Activated naive CD4-positive, alpha-beta T cell treated with anti-CD3 and anti-CD28 coated beads for 36 hours (primary cell): ENCODE measurements around the gene IL2RA. TPM values are rescaled to one million over a fixed set of nuclear protein-coding genes. Genes with fewer than 3 reads are reported as not detected.
"Not testable (repeated sequence)": the region's sequence is repeated elsewhere in the genome, so short reads cannot be mapped to it uniquely, and the experiment has no call there.

Source experiments
- CTCF ChIA-PET: fragments of 350-600 bp; sonication (Branson Sonifier 250); formaldehyde crosslinking; loops from one replicate; lab custom pipeline; 2021; ENCODE audit warnings: antibody characterized with exemption; lab: Charles Lee
- DNase-seq: peaks from one replicate; pipeline ENCODE4 v3.0.0-alpha.2; 2020
- H3K27ac Mint-ChIP-seq: one replicate; pipeline ENCODE4 v1.8.0; 2021; ENCODE audit warnings: mild to moderate bottlenecking, mixed read lengths
- H3K27me3 Mint-ChIP-seq: one replicate; pipeline ENCODE4 v1.8.0; 2021; ENCODE audit warnings: low read depth, mixed read lengths
- H3K36me3 Mint-ChIP-seq: one replicate; pipeline ENCODE4 v1.8.0; 2021; ENCODE audit warnings: low read depth, mixed read lengths
- H3K4me1 Mint-ChIP-seq: one replicate; pipeline ENCODE4 v1.8.0; 2021; ENCODE audit warnings: low read depth, mixed read lengths
- H3K4me3 Mint-ChIP-seq: one replicate; pipeline ENCODE4 v1.8.0; 2021; ENCODE audit warnings: mild to moderate bottlenecking, moderate library complexity, mixed read lengths
- H3K9me3 Mint-ChIP-seq: one replicate; pipeline ENCODE4 v1.8.0; 2021; ENCODE audit warnings: mixed read lengths
- intact Hi-C: fragments of 100-400 bp; cut with micrococcal nuclease; formaldehyde crosslinking; loops from one replicate; pipeline ENCODE4 v1.15.1; 2023
- total RNA-seq, 2 experiments: library from RNA; stranded (reverse); gene quantifications; one replicate each; pipeline ENCODE4 v1.2.3, GENCODE V29; 2021

The IL2RA gene
- total RNA-seq, 2 experiments from 2014 or later: 443 to 471 TPM

DNA sequence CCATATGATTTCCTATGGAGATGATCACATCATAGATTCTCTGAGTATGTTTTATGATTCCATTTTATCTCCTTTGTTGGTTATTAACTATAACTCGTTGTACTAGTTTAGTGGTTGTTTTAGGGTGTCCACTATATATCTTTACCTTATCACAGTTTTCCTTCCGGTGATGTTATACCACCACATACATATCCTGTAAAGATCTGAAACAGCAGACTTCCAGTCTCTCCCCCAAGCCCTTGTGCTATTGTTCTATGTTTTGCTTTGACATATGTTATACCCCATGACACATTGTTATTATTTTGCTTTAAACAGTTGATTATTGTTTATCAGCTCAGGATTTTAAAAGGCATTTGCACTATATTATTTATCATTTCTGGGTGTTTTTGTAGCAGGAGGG lies 92.1 kb downstream of the IL2RA start:
- Mint-ChIP-seq H3K9me3 (no peaks in the 10 kb centered on the region), H3K27ac (no peak overlapping the region), H3K27me3 (no peaks in the 10 kb centered on the region), H3K4me1 (peaks cover 32% of the 10 kb centered on the region), H3K36me3 (peaks cover 3% of the 10 kb centered on the region), H3K4me3 (no peak overlapping the region)
- no peak for DNase-seq
- CTCF ChIA-PET: no interaction called here
- intact Hi-C loops: loop anchor here (10.0 kb wide), 2 partner anchors 615 to 675 kb away; partner anchors contain the start of gene PRKCQ

DNA sequence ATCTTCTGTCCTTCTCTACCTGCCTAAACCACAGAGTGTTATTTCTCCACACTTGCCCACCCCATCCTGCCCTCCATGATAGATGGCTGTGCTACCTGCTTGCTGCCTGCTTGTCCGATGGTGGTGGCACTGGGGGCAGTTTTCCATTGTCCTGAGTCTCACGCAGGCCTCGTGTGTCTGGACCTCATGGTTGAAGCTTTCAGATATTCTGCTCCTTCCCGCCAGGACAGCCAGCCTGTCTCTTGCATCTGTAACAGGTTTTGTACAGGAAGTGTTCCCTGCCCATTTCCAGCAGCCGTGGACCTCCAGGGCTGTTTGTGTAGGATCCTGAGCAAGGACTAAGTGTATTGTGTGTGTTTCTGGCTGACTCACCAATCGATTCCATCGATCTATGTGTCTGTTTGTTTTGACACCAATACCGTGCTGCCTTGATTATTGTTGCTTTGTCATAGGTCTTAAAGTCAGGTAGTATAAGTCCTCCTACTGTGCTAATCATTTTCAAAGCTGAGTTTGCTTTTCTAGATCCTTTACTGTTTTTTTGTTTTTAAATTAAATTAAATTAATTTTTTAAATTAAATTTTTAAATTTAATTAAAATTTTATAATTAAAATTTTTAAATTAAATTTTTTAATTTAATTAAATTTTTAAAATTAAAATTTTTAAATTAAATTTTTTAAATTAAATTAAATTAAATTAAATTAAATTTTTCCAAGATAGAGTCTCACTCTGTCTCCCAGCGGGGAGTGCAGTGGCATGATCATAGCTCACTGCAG lies 93.3 kb downstream of the IL2RA start:
- H3K27me3 Mint-ChIP-seq: no peaks in the 10 kb centered on the region
- no peak overlapping the region for H3K4me3 Mint-ChIP-seq
- peaks cover 21% of the 10 kb centered on the region for H3K4me1 Mint-ChIP-seq
- H3K36me3 Mint-ChIP-seq: peaks cover 3% of the 10 kb centered on the region
- CTCF ChIA-PET: no interaction called here
- intact Hi-C loops: no loop called here
- H3K9me3 Mint-ChIP-seq: no peaks in the 10 kb centered on the region
- DNase-seq: no peak
- no peak overlapping the region for H3K27ac Mint-ChIP-seq

DNA sequence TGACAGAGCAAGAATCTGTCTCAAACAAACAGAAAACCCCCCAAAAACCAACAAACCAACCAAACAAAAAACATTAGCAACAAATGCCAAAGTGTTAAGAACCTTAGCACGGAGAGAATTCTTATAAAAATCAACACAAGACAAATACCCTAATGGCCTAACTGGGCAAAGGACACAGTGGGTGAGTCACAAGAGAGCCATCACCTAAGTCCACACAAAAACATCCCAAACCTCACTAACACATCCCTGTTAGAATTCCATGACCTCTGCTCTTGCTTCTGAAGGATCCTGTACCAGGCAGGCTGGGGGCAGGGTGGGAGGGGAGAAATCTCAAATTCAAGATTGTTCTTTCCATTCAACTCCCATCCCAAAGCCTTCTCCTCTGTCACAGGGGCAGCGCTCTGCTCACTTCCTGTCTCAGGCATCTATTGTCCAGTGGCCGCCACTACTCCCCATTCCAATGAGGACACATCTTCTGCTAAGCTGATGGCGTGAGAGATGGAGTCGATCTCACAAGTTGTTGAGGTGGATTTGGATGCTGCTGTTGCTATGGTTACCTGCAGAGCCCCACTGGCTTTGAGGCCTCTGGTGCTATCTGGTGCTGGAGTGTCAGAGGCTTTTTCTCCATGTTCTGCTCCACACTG lies 94.0 kb downstream of the IL2RA start:
- H3K4me3 Mint-ChIP-seq: no peak overlapping the region
- H3K27ac Mint-ChIP-seq: no peak overlapping the region
- H3K9me3 Mint-ChIP-seq: no peaks in the 10 kb centered on the region
- no peak for DNase-seq
- H3K4me1 Mint-ChIP-seq: peaks cover 21% of the 10 kb centered on the region
- H3K27me3 Mint-ChIP-seq: no peaks in the 10 kb centered on the region
- intact Hi-C loops: no loop called here
- peaks cover 3% of the 10 kb centered on the region for H3K36me3 Mint-ChIP-seq
- CTCF ChIA-PET: interaction anchor here (0.7 kb wide), 1 partner anchor 84 kb away, joined by 3 read pairs; no protein-coding TSS in a partner anchor

- no peak overlapping the region for H3K4me3 Mint-ChIP-seq
- peaks cover 17% of the 10 kb centered on the region for H3K36me3 Mint-ChIP-seq
- no peaks in the 10 kb centered on the region for H3K27me3 Mint-ChIP-seq
- intact Hi-C loops: no loop called here
- DNase-seq: no peak
- CTCF ChIA-PET: no interaction called here
- peaks cover 3% of the 10 kb centered on the region for H3K4me1 Mint-ChIP-seq
- no peaks in the 10 kb centered on the region for H3K9me3 Mint-ChIP-seq
- no peak overlapping the region for H3K27ac Mint-ChIP-seq
Measured at GRCh38 chr10:5965266-5965665, 96.9 kb downstream of the IL2RA start.

- no peak for DNase-seq
- Mint-ChIP-seq H3K27ac (no peak overlapping the region), H3K4me3 (no peak overlapping the region), H3K36me3 (peaks cover 19% of the 10 kb centered on the region), H3K27me3 (no peaks in the 10 kb centered on the region), H3K9me3 (no peaks in the 10 kb centered on the region), H3K4me1 (no peaks in the 10 kb centered on the region)
- intact Hi-C loops: no loop called here
- CTCF ChIA-PET: interaction anchor here (0.7 kb wide), 1 partner anchor 87 kb away, joined by 3 read pairs; no protein-coding TSS in a partner anchor
Measured at GRCh38 chr10:5964736-5965135, 97.4 kb downstream of the IL2RA start.

GRCh38 chr10:5963591-5963990 lies 98.6 kb downstream of the IL2RA start:
- H3K36me3 Mint-ChIP-seq: peaks cover 24% of the 10 kb centered on the region
- DNase-seq: no peak
- intact Hi-C loops: no loop called here
- CTCF ChIA-PET: no interaction called here
- H3K27ac Mint-ChIP-seq: no peak overlapping the region
- no peaks in the 10 kb centered on the region for H3K27me3 Mint-ChIP-seq
- H3K4me1 Mint-ChIP-seq: no peaks in the 10 kb centered on the region
- H3K4me3 Mint-ChIP-seq: no peak overlapping the region
- H3K9me3 Mint-ChIP-seq: no peaks in the 10 kb centered on the region

GRCh38 chr10:5963071-5963470 lies 99.1 kb downstream of the IL2RA start:
- Mint-ChIP-seq H3K4me3 (no peak overlapping the region), H3K4me1 (no peaks in the 10 kb centered on the region), H3K36me3 (peaks cover 26% of the 10 kb centered on the region), H3K27me3 (no peaks in the 10 kb centered on the region), H3K27ac (no peak overlapping the region), H3K9me3 (no peaks in the 10 kb centered on the region)
- intact Hi-C loops: no loop called here
- CTCF ChIA-PET: no interaction called here
- no peak for DNase-seq

DNA sequence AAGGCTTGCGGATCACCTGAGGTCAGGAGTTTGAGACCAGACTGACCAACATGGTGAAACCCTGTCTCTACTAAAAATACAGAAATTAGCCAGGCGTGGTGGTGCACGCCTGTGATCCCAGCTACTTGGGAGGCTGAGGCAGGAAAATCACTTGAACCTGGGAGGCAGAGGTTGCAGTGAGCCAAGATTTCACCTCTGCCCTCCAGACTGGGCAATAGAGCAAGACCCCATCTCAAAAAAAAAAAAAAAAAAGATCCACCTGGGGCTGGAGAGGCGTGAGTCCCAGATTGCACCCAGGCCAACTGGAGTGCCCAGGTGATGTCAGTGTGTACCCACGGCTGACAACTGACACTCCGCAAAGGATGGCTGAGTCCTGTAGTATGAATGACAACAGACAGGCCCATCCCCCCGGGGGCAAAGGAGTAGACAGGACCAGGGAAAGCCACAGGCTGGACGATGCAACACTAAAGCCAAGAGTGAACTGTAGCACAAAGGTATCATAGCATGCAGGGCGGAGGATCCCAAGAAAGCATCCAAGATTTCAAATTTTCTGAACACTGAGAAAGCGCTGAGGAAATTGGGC lies 99.7 kb downstream of the IL2RA start:
- CTCF ChIA-PET, H3K27ac Mint-ChIP-seq: not testable (repeated sequence)

DNA sequence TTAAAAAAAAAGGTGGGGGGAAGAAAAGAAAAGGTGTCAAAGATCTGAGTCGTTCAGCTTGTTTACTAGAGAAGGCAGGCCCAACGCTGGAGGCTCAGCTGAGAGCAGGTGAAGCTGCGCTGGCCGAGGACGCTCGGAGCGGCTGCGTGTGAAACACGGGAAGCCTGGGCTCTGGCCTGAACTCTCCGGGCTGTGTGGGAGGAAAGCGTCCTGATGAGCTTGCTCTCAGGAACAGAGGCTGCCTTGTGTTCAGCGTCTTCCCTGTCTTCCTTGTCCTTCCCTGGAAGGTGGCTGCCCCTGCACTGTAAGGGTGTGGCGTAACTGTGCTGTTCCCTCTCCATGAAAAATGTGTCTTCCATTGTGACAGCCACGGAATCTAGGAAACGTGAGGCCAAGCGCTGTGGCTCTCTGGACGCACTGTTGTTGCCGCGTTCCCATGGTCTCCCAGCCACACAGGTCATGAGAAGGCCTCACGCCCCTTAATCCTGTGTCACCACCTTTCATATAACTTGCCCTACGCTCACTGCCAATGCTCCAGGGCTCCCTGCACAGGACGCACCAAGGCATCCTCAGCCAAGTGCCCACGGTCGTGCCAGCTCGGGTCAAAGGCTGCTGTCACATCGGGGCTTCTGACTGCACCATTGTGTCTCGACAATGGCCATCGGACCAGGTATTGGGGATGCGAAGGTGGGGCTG lies 100.6 kb downstream of the IL2RA start:
- no peak for DNase-seq
- Mint-ChIP-seq H3K27me3 (no peaks in the 10 kb centered on the region), H3K4me3 (no peak overlapping the region), H3K27ac (no peak overlapping the region), H3K9me3 (no peaks in the 10 kb centered on the region), H3K4me1 (no peaks in the 10 kb centered on the region), H3K36me3 (peaks cover 29% of the 10 kb centered on the region)
- intact Hi-C loops: no loop called here
- CTCF ChIA-PET: no interaction called here

More for the DNA sequence above, 99.7 kb downstream of the IL2RA start:
- H3K9me3 Mint-ChIP-seq, H3K4me1 Mint-ChIP-seq, intact Hi-C loops, DNase-seq, H3K4me3 Mint-ChIP-seq, H3K27me3 Mint-ChIP-seq: not testable (repeated sequence)
- H3K36me3 Mint-ChIP-seq: peaks cover 29% of the 10 kb centered on the region

DNA sequence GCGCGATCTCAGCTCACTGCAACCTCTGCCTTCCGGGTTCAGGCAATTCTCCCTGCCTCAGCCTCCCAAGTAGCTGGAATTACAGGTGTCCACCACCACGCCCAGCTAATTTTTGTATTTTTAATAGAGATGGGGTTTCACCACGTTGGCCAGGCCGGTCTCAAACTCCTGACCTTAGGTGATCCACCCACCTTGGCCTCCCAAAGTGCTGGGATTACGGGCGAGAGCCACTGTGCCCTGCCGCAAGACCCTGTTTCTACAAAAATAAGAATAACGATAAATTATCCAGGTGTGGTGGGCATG lies 101.2 kb downstream of the IL2RA start:
- H3K9me3 Mint-ChIP-seq, DNase-seq, H3K4me1 Mint-ChIP-seq, H3K4me3 Mint-ChIP-seq, CTCF ChIA-PET, intact Hi-C loops, H3K27ac Mint-ChIP-seq, H3K27me3 Mint-ChIP-seq: not testable (repeated sequence)
- H3K36me3 Mint-ChIP-seq: peaks cover 29% of the 10 kb centered on the region
